ENCODE data around the gene CEACAM18. TPM values are rescaled to one million over a fixed set of nuclear protein-coding genes. Genes with fewer than 3 reads are reported as not detected.

Gene CEACAM18
- total RNA-seq, 1 donor from 2014 or later: not detected

GRCh38 chr19:51509823-51510660 is 31.7 kb downstream of the CEACAM18 start:
- Mint-ChIP-seq H3K36me3 (ENCODE audit: low read depth) (no peaks in the 10 kb centered on the region), H3K27ac (no peak overlapping the region), H3K4me1 (peaks cover 4% of the 10 kb centered on the region), H3K9me3 (no peaks in the 10 kb centered on the region), H3K27me3 (peaks cover 3% of the 10 kb centered on the region), H3K4me3 (no peak overlapping the region)
- ChIA-PET POLR2A (no interaction called here), CTCF (interaction anchor here (2.6 kb wide), 1 partner anchor 147 kb away, joined by 8 read pairs; no protein-coding TSS in a partner anchor)
- DNase-seq: no peak
- no peak for ATAC-seq (ENCODE audit: low read depth)
- TF ChIP-seq CTCF (IDR thresholded peaks at IDR 0.05): no peak
- intact Hi-C loops (cut with micrococcal nuclease): no loop called here

GRCh38 chr19:51511353-51511752 is 33.0 kb downstream of the CEACAM18 start:
- H3K36me3 Mint-ChIP-seq (ENCODE audit: low read depth): no peaks in the 10 kb centered on the region
- intact Hi-C loops (cut with micrococcal nuclease): no loop called here
- H3K27me3 Mint-ChIP-seq: peaks cover 3% of the 10 kb centered on the region
- H3K4me1 Mint-ChIP-seq: peaks cover 7% of the 10 kb centered on the region
- ATAC-seq (ENCODE audit: low read depth) (no peak), DNase-seq (no peak)
- no peak for TF ChIP-seq CTCF (IDR thresholded peaks at IDR 0.05)
- POLR2A ChIA-PET: no interaction called here
- CTCF ChIA-PET: interaction anchor here (0.7 to 2.6 kb wide), 3 partner anchors 39 to 149 kb away, joined by 3 to 8 read pairs (median 5); no protein-coding TSS in a partner anchor
- no peaks in the 10 kb centered on the region for H3K9me3 Mint-ChIP-seq
- no peak overlapping the region for H3K27ac Mint-ChIP-seq
- H3K4me3 Mint-ChIP-seq: no peak overlapping the region

DNA sequence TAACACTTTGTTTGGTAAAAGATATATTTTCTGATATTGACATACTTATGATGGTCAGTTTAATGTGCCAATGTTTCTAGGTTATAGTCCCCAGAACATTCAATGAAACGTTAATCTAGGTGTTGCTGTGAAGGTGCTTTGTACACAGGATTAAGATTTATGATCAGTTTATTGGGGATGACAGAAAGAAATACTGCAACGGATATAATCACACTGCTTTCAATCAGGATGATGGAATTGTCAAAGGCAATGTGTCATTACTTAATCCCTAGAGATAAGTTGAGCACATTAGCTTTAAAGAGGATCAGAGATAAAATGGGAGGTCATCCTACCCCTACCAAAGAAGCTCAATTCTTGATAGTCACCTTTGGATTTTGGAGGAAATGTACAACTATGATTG is 35.6 kb downstream of the CEACAM18 start:
- POLR2A ChIA-PET: interaction anchor here (1.3 kb wide), 1 partner anchor 16 kb away, joined by 3 read pairs; no protein-coding TSS in a partner anchor
- intact Hi-C loops (cut with micrococcal nuclease): loop anchor here (2.0 kb wide), 2 partner anchors 91 to 175 kb away; no protein-coding TSS in a partner anchor

GRCh38 chr19:51514866-51515481 is 36.6 kb downstream of the CEACAM18 start:
- Mint-ChIP-seq H3K36me3 (ENCODE audit: low read depth) (peaks cover 21% of the 10 kb centered on the region), H3K4me3 (no peak overlapping the region), H3K4me1 (peaks cover 7% of the 10 kb centered on the region), H3K27me3 (peaks cover 2% of the 10 kb centered on the region), H3K9me3 (peaks cover 5% of the 10 kb centered on the region), H3K27ac (no peak overlapping the region)
- ChIA-PET POLR2A (interaction anchor here (1.3 kb wide), 1 partner anchor 15 kb away, joined by 3 read pairs; no protein-coding TSS in a partner anchor), CTCF (interaction anchor here (0.8 to 4.5 kb wide), 18 partner anchors 21 to 175 kb away, joined by 3 to 52 read pairs (median 4); partner anchors contain the start of gene SIGLEC10)
- DNase-seq: no peak
- intact Hi-C loops (cut with micrococcal nuclease): loop anchor here (1.0 to 5.0 kb wide), 6 partner anchors 37 to 176 kb away; no protein-coding TSS in a partner anchor
- TF ChIP-seq CTCF (IDR thresholded peaks at IDR 0.05): peak; percentile 72
- no peak for ATAC-seq (ENCODE audit: low read depth)

More for the DNA sequence above, 35.6 kb downstream of the CEACAM18 start:
- H3K27ac Mint-ChIP-seq: no peak overlapping the region
- peaks cover 2% of the 10 kb centered on the region for H3K27me3 Mint-ChIP-seq
- CTCF ChIA-PET: interaction anchor here (0.8 to 4.5 kb wide), 15 partner anchors 17 to 174 kb away, joined by 3 to 52 read pairs (median 4); partner anchors contain the start of genes SIGLEC6 and ZNF175
- peaks cover 7% of the 10 kb centered on the region for H3K4me1 Mint-ChIP-seq
- peaks cover 18% of the 10 kb centered on the region for H3K36me3 Mint-ChIP-seq (ENCODE audit: low read depth)
- no peak for DNase-seq
- no peak for ATAC-seq (ENCODE audit: low read depth)
- peaks cover 5% of the 10 kb centered on the region for H3K9me3 Mint-ChIP-seq
- no peak for TF ChIP-seq CTCF (IDR thresholded peaks at IDR 0.05)
- H3K4me3 Mint-ChIP-seq: no peak overlapping the region

DNA sequence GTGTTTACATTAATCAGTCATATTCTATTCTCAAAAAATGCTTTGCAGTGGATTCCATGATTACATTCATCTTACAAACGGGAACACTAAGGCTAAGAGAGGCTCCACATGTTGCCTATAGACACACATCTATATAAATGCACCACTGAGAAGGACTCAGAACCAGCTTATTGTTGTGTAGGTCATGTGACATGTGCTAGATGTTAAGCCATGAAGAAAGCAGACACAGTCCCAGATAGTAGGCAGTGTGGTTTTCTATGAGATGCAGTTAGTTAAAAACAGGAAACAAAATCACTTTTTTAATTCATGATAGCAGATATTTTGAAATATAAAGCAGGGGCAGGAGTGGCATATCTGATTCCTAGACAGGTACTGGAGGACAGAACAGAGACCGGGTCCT is 42.4 kb downstream of the CEACAM18 start:
- intact Hi-C loops (cut with micrococcal nuclease): no loop called here
- Mint-ChIP-seq H3K27me3 (no peaks in the 10 kb centered on the region), H3K9me3 (peaks cover 5% of the 10 kb centered on the region), H3K36me3 (ENCODE audit: low read depth) (peaks cover 56% of the 10 kb centered on the region), H3K27ac (no peak overlapping the region), H3K4me1 (peaks cover 38% of the 10 kb centered on the region), H3K4me3 (no peak overlapping the region)
- no peak for TF ChIP-seq CTCF (IDR thresholded peaks at IDR 0.05)
- DNase-seq (no peak), ATAC-seq (ENCODE audit: low read depth) (no peak)
- CTCF ChIA-PET: no interaction called here
- POLR2A ChIA-PET: no interaction called here

Data from activated B cell treated with CpG ODN at 0.5 μM for 24 hours (primary cell).